Measurements from ENCODE around the gene RHBDD1. TPM values are rescaled to one million over a fixed set of nuclear protein-coding genes. Genes with fewer than 3 reads are reported as not detected.

Gene RHBDD1
- total and polyA plus RNA-seq, 12 donors, result 4.5 to 57.1 (median 33.7) TPM

GRCh38 chr2:226916669-226917068 is 80.8 kb downstream of the RHBDD1 start:
- no peak for TF ChIP-seq CTCF (IDR thresholded peaks at IDR 0.05)
- no peak for ATAC-seq

GRCh38 chr2:226932443-226932842 is 96.6 kb downstream of the RHBDD1 start:
- H3K27me3 ChIP-seq, result no peaks in the 10 kb centered on the region
- no peaks in the 10 kb centered on the region for H3K36me3 ChIP-seq
- intact Hi-C loops (cut with DNase I), result no loop called here
- no peak overlapping the region for H3K27ac ChIP-seq
- no peak for DNase-seq
- no peak for TF ChIP-seq CTCF (IDR thresholded peaks at IDR 0.05)
- H3K9me3 ChIP-seq, result peaks cover 0 to 22% (median 0%) of the 10 kb centered on the region in 11 donors
- H3K4me1 ChIP-seq, result no peaks in the 10 kb centered on the region
- 92% methylated on average over 5 of the region's 5 CpGs for WGBS, 2 donors
- no peak for ATAC-seq
- no peak overlapping the region for H3K4me3 ChIP-seq

More at GRCh38 chr2:226916669-226917068, 80.8 kb downstream of the RHBDD1 start:
- peaks cover 0 to 14% (median 3%) of the 10 kb centered on the region in 9 donors for H3K36me3 ChIP-seq
- H3K27ac ChIP-seq, result no peak overlapping the region
- peaks cover 0 to 11% (median 0%) of the 10 kb centered on the region in 11 donors for H3K9me3 ChIP-seq
- no peaks in the 10 kb centered on the region for H3K4me1 ChIP-seq
- 89 to 91% methylated on average over 1 of the region's 1 CpG for WGBS, 2 donors
- no peak for DNase-seq
- H3K27me3 ChIP-seq, result no peaks in the 10 kb centered on the region
- no peak overlapping the region for H3K4me3 ChIP-seq
- intact Hi-C loops (cut with DNase I), result no loop called here

GRCh38 chr2:226934546-226935201 is 98.8 kb downstream of the RHBDD1 start:
- ATAC-seq, result no peak
- DNase-seq, result no peak
- 95% methylated on average over 2 of the region's 2 CpGs for WGBS, 2 donors
- Histone ChIP-seq H3K36me3 (peaks cover 0 to 6% (median 0%) of the 10 kb centered on the region in 9 donors), H3K4me1 (no peaks in the 10 kb centered on the region), H3K27me3 (no peaks in the 10 kb centered on the region), H3K9me3 (peaks cover 0 to 22% (median 0%) of the 10 kb centered on the region in 11 donors), H3K4me3 (no peak overlapping the region), H3K27ac (no peak overlapping the region)
- TF ChIP-seq CTCF (IDR thresholded peaks at IDR 0.05), result no peak
- intact Hi-C loops (cut with DNase I), result no loop called here

GRCh38 chr2:226943862-226944620 is 108.2 kb downstream of the RHBDD1 start:
- no peak overlapping the region for H3K4me3 ChIP-seq
- H3K27ac ChIP-seq, result no peak overlapping the region
- H3K9me3 ChIP-seq, result peaks cover 0 to 20% (median 3%) of the 10 kb centered on the region in 11 donors
- no peaks in the 10 kb centered on the region for H3K4me1 ChIP-seq
- 85 to 86% methylated on average over 9 of the region's 9 CpGs for WGBS, 2 donors
- intact Hi-C loops (cut with DNase I), result no loop called here
- TF ChIP-seq CTCF (IDR thresholded peaks at IDR 0.05), result no peak
- ATAC-seq (no peak), DNase-seq (no peak)
- H3K27me3 ChIP-seq, result no peaks in the 10 kb centered on the region
- no peaks in the 10 kb centered on the region for H3K36me3 ChIP-seq
